Activated CD8-positive, alpha-beta memory T cell treated with anti-CD3 and anti-CD28 coated beads for 36 hours (primary cell): ENCODE results near the gene MON1A. TPM values are rescaled to one million over a fixed set of nuclear protein-coding genes. Genes with fewer than 3 reads are reported as not detected.
"Not testable (repeated sequence)": the region's sequence is repeated elsewhere in the genome, so short reads cannot be mapped to it uniquely, and the experiment has no call there.

Source experiments
- CTCF ChIA-PET: fragments of 350-600 bp; sonication (Branson Sonifier 250); formaldehyde crosslinking; loops from one replicate; lab custom pipeline; 2021; ENCODE audit warnings: antibody characterized with exemption; lab: Charles Lee
- POLR2A ChIA-PET: fragments of 350-600 bp; sonication (Branson Sonifier 250); formaldehyde crosslinking; loops from one replicate; lab custom pipeline; 2021; ENCODE audit warnings: antibody characterized with exemption; lab: Charles Lee
- total RNA-seq, 2 experiments: library from RNA; stranded (reverse); gene quantifications; one replicate each; pipeline ENCODE4 v1.2.3, GENCODE V29; 2021

The MON1A gene
- total RNA-seq, 2 experiments from 2014 or later = 15.5 to 18.0 TPM

DNA sequence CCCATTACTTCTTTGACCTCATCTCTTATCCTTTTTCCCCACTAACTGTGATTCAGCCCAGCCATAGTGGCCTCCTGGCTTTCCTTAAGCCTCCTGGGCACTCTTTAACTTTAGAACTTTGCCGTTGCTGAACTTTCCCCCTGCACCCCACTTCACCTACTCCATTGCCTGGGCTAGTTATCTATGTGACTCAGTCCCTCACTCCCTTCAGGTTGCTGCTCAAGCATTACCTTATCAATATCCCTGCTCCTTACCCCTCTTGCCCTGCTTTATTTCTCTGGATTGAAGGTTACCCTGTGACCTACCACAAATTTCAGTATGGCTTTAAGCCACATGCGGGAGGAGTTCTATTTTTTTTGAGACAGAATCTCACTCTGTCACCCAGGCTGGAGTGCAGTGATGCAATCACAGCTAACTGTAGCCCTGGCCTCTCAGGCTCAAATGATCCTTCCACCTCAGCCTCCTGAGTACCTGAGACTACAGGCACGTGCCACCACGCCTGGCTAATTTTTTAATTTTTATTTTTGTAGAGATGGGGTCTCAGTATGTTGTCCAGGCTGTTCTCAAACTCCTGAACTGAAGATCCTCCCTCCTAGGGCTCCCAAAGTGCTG lies 3.4 kb downstream of the MON1A start:
- CTCF ChIA-PET = no interaction called here

GRCh38 chr3:49925485-49925884 lies 4.1 kb downstream of the MON1A start:
- ChIA-PET CTCF (interaction anchor here (0.6 kb wide), 1 partner anchor 666 kb away, joined by 6 read pairs; no protein-coding TSS in a partner anchor), POLR2A (no interaction called here)

More for the DNA sequence above, 3.4 kb downstream of the MON1A start:
- POLR2A ChIA-PET = no interaction called here

DNA sequence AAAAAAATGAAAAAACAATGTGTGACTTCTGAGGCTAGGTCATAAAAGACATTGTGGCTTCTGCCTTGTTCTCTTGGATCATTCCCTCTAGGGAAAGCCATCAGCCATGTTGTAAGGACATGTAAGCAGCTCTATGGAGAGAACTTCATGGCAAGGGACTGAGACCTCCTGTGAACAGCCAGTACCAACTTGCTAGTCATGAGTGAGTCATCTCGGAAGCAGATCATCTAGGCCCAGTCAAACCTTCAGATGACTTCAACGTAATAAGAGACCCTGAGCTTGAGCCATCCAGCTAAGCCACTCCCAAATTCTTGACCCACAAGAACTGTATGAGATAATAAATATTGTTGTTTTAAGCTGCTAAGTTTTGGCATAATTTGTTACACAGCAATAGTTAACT lies 4.9 kb downstream of the MON1A start:
- ChIA-PET POLR2A (no interaction called here), CTCF (interaction anchor here (0.6 kb wide), 1 partner anchor 158 kb away, joined by 3 read pairs; no protein-coding TSS in a partner anchor)

DNA sequence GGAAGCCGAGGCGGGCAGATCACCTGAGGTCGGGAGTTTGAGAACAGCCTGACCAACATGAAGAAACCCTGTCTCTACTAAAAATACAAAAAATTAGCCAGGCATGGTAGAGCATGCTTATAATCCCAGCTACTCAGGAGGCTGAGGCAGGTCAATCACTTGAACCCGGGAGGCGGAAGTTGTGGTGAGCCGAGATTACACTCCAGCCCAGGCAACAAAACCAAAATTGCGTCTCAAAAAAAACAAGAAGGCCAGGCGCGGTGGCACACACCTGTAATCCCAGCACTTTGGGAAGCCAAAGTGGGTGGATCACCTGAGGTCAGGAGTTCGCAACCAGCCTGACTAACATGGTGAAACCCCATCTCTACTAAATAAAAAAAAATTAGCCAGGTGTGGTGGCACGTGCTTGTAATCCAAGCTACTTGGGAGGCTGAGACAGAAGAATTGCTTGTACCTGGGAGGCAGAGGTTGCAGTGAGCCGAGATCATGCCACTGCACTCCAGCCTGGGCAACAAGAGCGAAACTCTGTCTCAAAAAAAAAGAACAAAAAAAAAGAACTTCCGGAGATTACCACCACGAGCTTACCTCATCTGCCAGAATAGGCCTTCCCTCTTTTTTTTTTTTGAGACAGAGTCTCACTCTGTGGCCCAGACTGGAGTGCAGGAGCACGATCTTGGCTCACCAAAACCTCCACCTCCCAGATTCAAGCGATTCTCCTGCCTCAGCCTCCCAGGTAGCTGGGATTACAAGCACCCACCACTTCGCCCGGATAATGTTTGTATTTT lies 11.6 kb downstream of the MON1A start:
- CTCF ChIA-PET = not testable (repeated sequence)
- POLR2A ChIA-PET = interaction anchor here (0.5 kb wide), 1 partner anchor 103 kb away, joined by 6 read pairs; no protein-coding TSS in a partner anchor

- POLR2A ChIA-PET = no interaction called here
- CTCF ChIA-PET = no interaction called here
Measured at GRCh38 chr3:49916686-49917085, 12.9 kb downstream of the MON1A start.

- CTCF ChIA-PET = interaction anchor here (0.6 kb wide), 1 partner anchor 32 kb away, joined by 3 read pairs; no protein-coding TSS in a partner anchor
- POLR2A ChIA-PET = no interaction called here
Measured at GRCh38 chr3:49914906-49915305, 14.7 kb downstream of the MON1A start.

DNA sequence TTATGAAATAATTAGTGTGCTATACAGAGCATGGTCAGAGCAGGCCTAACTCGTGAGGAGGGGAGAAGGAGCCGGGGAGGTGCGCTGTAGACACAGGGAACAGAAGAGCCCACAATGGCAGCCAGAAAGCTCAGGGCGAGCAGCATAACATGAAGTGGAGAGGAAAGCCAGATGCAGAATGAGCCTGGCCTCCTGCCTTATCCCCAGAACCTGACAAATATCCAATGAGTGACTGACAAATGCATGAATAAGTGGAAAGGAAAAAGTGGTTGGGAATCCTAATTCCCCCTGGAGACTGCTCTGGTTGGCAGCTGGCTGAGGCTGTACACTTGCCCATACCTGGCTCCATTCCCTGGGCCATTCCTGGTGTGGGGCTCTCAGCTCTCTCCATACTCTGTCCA lies 16.7 kb downstream of the MON1A start:
- CTCF ChIA-PET = interaction anchor here (0.9 to 1.2 kb wide), 2 partner anchors 15 to 110 kb away, joined by 3 read pairs; partner anchors contain the start of gene INKA1

DNA sequence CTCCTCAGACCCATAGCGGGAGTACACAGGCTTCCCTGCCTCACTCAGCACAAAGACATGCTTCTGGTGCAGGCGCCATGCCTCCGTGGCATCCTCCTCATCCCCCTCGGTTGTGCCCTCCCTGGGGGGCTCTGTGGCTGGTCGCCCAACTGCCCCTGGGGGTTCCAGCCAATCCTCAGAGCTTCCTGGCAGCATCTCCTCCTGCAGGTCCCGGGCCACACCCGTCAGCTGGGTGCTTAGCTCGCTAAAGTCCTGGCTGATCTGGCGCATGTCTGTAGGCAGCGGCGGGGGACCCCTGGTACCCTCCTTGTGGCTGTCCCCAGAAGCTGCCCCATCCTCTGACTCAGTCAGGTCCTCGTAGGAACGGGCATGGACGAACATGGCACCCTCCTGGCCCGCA lies 18.0 kb downstream of the MON1A start:
- CTCF ChIA-PET = interaction anchor here (0.5 kb wide), 1 partner anchor 1914 kb away, joined by 4 read pairs; no protein-coding TSS in a partner anchor
- POLR2A ChIA-PET = no interaction called here

More for the DNA sequence above, 16.7 kb downstream of the MON1A start:
- POLR2A ChIA-PET = interaction anchor here (0.6 kb wide), 1 partner anchor 16 kb away, joined by 3 read pairs; no protein-coding TSS in a partner anchor

GRCh38 chr3:49911124-49911420 lies 18.5 kb downstream of the MON1A start:
- CTCF ChIA-PET = interaction anchor here (0.5 kb wide), 1 partner anchor 1914 kb away, joined by 4 read pairs; no protein-coding TSS in a partner anchor
- POLR2A ChIA-PET = interaction anchor here (0.6 kb wide), 1 partner anchor 22 kb away, joined by 3 read pairs; no protein-coding TSS in a partner anchor

GRCh38 chr3:49910409-49911123 lies 19.0 kb downstream of the MON1A start:
- POLR2A ChIA-PET = interaction anchor here (0.6 kb wide), 1 partner anchor 22 kb away, joined by 3 read pairs; no protein-coding TSS in a partner anchor
- CTCF ChIA-PET = no interaction called here

DNA sequence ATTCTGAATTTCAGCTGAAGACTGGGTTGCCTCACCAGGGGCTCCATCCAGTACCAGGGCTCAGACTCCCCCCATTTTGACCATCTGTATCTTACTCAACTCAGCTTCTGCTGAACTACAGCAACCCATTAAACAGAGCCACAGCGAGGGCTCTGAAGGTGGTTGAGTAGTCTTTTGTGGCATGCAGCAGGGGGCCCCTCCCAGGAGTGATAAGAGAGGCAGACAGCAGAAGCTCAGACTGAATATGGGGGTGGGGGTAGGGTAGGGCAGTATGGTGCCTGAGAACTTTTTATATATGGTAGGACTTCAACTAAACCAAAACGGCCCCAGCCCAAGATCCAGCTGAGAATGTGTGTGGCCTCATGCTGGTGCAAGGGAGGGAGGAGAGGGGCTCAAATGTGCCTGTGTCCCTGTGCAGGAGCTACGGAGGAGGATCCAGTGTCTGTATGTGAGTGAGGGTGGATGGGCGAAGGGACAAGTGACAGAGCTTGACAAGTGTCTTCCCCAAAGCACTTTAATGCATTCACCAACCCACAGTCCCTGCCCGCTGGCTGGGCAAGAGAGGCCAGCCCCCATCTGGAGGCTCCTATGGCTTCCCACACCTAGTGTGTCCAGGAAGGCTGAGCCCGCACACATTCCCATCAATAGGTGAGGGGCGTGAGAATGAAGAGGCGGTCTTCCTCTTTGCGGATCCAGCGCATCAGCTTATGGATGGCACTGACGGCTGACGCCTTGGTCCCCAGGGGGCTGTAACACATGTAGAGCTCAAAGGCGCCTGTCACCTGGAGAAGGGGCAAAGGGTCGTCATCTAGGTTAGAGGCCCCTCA lies 21.0 kb downstream of the MON1A start:
- CTCF ChIA-PET = interaction anchor here (1.3 kb wide), 1 partner anchor 19 kb away, joined by 3 read pairs; no protein-coding TSS in a partner anchor
- POLR2A ChIA-PET = interaction anchor here (0.7 kb wide), 1 partner anchor 12 kb away, joined by 4 read pairs; no protein-coding TSS in a partner anchor

- ChIA-PET POLR2A (no interaction called here), CTCF (interaction anchor here (0.6 to 2.0 kb wide), 7 partner anchors 11 to 366 kb away, joined by 3 to 7 read pairs (median 4); partner anchors contain the start of gene INKA1)
Measured at GRCh38 chr3:49906073-49906743, 23.4 kb downstream of the MON1A start.

GRCh38 chr3:49904448-49904847 lies 25.2 kb downstream of the MON1A start:
- CTCF ChIA-PET = interaction anchor here (1.0 to 2.0 kb wide), 5 partner anchors 9 to 101 kb away, joined by 3 to 5 read pairs (median 4); partner anchors contain the start of genes INKA1 and MON1A
- POLR2A ChIA-PET = not testable (repeated sequence)

DNA sequence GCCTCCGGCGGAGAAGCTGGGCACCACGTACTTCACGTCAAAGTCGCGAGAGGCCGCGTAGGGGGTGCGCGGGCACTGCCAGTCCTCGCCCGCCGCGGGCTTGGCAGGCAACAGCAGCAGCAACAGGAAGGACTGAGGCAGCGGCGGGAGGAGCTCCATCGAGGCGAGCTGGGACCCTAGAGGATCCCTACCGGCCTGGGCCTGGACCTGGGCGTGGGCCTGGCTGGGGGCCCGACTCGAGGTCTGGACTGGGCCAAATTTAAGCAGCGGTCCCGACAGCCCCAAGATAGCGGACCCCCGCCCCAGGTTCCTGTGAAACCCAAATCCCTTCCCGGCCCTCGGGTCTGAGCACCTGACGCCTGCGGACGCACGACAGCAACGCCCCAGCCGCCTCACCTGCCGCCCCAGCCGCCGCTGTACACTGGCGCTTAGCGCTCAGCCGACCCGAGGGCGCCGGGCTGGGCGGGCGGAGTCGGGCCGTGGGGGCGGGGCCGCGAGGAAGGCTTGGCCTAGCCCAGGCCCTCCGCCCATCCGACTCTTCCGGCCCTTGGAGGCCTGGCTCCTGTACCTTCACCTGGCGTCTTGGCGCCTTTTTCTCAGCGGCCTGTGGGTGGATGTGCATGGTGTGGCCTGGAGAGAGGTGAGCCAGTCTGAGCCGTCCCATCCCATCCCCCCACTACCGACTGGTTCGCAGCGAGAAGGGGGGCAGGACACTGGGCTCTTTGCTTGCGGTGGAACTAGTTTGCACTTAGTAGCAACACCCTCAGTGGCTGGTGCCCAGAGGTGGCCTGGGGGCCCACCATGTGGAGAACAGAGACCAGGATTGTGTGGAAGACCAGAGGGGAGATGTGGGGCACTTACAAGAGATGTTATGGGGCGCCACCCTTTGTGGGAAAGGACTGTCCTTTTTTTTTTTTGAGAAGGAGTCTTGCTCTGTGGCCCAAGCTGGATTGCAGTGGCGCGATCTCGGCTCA lies 25.9 kb downstream of the MON1A start, which contains the start of gene MST1R:
Gene MST1R (minus strand): TSS at position 423 of the 974 bp plus-strand sequence. CDS start 264 bp downstream, at position 159.
- ChIA-PET POLR2A (no interaction called here), CTCF (interaction anchor here (1.0 to 2.0 kb wide), 4 partner anchors 8 to 65 kb away, joined by 3 to 5 read pairs (median 4); partner anchors contain the start of gene MON1A)

DNA sequence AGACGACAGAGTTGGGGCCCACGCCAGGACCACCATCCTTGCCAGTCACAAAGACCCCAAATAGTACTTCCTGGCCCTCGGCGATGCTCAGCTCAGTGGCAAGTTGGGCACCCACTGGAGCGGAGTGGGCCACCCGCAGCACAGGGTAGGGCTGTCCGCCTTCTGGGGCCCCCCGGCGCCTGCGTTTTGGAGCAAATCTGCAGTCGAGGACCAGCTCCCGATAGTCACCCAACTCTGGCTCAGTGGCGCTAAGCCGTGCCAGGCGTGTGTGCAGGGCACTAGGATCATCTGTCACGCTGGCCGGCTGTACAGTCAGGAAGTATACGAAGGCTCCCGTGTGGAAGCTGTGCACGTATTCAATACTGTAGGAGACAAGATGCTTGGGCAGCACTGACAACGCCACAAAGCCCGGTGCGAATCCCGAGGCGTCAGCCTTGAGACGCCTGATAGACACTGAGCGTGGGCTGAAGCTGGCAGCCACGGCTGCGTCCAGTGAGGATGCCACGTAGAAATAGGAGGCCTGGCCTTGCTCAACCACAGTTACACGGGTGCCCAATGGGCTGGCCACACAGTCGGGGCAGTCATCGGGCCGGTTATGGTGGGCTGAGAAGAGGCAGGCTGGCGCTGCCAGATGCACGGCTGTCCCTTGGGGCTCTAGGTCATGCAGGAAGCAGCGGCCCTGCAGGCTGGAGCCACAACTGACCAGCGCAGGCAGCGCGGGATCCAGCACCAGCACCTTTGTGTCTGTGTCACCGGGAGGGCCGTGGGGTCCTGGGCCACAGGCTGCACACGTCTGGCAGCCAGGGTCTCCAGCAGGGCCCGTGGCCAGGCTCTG lies 26.9 kb downstream of the MON1A start:
- POLR2A ChIA-PET = no interaction called here
- CTCF ChIA-PET = interaction anchor here (0.6 to 1.8 kb wide), 2 partner anchors 61 to 65 kb away, joined by 4 to 5 read pairs; no protein-coding TSS in a partner anchor
